ENCODE data around the gene PCNX3.
"Not testable (repeated sequence)": the region's sequence is repeated elsewhere in the genome, so short reads cannot be mapped to it uniquely, and the experiment has no call there.

The PCNX3 gene

DNA sequence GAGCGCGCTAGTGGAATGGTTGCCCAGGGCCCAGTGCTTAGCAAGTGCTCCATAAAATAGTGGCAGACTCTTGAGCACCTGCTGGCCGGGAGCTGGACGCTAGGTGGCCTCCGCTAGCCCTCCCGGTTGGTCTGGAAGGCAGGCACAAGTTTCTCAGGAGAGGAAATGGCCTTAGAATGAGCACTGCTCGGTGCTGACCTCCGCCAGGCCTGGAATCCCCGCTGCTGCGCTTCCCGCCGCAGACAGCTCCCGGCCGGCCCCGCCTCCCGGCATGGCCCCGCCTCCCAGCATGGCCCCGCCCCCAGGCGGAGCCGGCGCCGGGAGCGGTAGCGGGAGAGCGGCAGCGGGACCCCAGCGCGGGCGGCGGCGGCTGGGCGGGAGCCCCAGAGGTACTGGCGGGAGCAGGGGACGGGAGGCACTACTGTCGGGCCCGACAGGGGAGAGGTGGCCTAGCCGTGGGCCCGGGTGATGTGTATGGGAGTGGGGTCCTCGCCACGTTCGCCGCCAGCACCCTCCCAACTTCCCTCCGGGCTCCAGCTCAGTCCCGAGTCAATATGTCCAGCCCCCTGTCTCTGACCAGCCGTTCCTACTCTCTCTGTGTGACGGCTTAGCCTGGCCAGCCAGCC is 22.3 kb downstream of the PCNX3 start, which contains the start of gene SIPA1:
TSS of gene SIPA1 (plus strand) at position 308 of the 626 bp plus-strand sequence. CDS start 2,821 bp downstream, outside the sequence.
- peak in 1 of 2 donors; percentile 61 for DNase-seq (ENCODE audit: extremely low read depth in 1 of 2, low read depth in 1 of 2)

- DNase-seq (ENCODE audit: extremely low read depth in 1 of 2, low read depth in 1 of 2) = not testable (repeated sequence)
Measured at GRCh38 chr11:65639228-65639597, 23.6 kb downstream of the PCNX3 start.

GRCh38 chr11:65639623-65640482 is 24.3 kb downstream of the PCNX3 start:
- peak; percentile 46 to 71 for DNase-seq (ENCODE audit: extremely low read depth in 1 of 2, low read depth in 1 of 2)

DNA sequence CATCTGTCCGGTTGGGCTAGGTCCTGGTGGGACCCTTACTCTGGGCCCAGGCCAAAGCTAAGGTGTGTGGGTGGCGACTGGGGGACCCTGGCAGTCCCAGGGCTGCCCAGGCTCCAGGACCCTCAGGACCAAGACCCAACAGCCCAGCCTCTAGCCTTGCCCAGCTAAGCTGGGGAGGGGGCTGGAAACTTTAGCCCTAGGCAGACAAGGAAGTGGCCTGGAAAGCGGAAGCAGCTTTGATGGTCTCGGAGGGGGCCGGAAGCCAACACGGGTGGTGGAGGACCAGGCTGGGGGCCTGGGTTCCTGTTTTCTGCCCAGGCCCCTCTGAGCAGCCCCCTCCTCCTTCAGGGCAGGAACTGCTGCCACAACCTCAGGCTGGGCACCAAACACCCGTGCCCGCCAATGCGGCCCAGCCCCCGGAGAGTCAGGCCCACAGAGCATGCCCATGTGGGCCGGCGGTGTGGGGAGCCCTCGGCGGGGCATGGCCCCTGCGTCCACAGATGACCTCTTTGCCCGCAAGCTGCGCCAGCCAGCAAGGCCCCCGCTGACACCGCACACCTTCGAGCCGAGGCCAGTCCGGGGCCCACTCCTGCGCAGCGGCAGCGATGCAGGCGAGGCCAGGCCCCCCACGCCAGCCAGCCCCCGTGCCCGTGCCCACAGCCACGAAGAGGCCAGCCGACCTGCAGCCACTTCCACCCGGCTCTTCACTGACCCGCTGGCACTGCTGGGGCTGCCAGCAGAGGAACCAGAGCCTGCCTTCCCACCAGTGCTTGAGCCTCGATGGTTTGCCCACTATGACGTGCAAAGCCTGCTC is 25.1 kb downstream of the PCNX3 start:
- DNase-seq (ENCODE audit: extremely low read depth in 1 of 2, low read depth in 1 of 2) = no peak

DNA sequence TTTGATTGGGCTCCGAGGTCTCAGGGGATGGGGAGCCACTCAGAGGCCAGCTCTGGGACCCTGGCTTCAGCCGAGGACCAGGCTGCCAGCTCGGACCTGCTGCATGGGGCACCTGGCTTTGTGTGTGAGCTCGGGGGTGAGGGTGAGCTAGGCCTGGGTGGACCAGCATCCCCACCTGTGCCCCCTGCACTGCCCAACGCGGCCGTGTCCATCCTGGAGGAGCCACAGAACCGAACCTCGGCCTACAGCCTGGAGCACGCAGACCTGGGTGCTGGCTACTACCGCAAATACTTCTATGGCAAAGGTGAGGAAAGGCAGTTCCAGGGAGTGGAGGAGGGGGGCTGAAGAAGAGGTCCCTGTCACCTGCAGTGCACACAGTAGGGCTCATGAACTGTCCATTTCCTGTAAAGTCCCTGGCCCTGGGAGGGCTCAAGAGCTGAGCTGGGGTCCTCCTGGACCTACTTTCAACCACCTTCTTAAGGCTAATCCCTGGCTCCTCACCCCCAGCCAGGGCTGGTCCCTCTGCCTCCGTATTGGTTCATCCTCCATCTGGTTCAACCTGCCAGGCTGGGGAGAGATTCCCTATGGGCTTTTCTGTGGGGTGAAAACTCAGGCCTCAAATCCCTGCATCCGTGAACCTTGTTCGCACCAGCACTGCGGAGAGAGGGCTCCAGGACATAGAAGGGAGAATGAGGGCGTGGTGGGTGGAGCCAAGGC is 25.9 kb downstream of the PCNX3 start:
- no peak for DNase-seq (ENCODE audit: extremely low read depth in 1 of 2, low read depth in 1 of 2)

GRCh38 chr11:65642014-65642671 is 26.6 kb downstream of the PCNX3 start:
- no peak for DNase-seq (ENCODE audit: extremely low read depth in 1 of 2, low read depth in 1 of 2)

DNA sequence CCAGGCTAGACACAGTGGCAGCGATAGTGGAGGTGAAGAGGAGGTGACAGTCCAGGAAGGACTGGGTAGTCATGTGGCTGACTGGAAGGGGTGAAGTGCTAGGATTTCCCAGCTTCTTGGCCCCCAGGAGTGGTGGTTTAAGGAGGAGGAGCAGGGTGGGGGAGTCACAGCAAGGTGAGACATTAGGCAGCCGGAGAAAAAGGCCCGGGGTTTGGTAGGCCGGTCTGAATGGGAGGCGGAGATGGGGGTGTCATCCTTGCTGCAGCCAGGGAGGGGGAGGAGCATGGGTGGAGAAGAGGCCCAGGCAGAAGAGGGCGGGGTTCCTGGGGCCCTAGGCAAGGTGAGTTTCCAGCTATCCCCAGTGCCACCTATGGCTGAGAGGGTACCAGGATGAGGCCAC is 28.4 kb downstream of the PCNX3 start:
- DNase-seq (ENCODE audit: extremely low read depth in 1 of 2, low read depth in 1 of 2) = no peak

- DNase-seq (ENCODE audit: extremely low read depth in 1 of 2, low read depth in 1 of 2) = no peak
Measured at GRCh38 chr11:65644837-65645236, 29.3 kb downstream of the PCNX3 start.

DNA sequence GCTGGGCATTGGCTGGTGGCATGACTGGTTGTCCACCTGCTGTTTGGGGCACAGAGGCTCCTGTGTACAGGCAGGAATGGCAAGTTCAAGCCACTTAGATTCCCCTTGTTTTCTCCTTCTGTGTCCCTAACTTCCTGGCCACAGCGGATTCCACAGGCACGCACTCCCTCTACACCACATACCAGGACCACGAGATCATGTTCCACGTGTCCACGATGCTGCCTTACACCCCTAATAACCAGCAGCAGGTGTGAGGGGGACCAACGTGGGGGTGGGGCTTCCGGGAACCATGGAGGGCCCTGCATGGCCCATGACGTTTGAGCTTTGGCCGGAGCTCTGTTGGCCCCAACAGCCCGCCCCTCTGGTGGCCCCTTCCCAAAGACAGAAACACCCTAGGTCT is 30.1 kb downstream of the PCNX3 start:
- DNase-seq (ENCODE audit: extremely low read depth in 1 of 2, low read depth in 1 of 2) = no peak

DNA sequence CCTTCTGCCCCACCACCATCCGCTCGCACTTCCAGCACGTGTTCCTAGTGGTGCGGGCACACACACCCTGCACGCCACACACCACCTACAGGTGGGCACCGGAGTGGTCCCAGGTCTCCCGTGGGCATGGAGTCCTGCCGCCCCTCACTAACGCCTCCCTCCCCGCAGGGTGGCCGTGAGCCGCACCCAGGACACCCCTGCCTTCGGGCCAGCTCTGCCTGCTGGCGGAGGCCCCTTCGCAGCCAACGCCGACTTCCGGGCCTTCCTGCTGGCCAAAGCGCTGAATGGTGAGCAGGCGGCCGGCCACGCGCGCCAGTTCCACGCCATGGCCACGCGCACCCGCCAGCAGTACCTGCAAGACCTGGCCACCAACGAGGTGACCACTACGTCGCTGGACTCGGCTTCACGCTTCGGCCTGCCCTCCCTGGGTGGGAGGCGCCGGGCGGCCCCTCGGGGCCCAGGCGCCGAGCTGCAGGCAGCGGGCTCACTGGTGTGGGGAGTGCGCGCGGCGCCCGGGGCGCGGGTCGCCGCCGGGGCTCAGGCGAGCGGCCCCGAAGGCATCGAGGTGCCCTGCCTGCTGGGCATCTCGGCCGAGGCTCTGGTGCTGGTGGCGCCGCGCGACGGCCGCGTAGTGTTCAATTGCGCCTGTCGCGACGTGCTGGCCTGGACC is 30.8 kb downstream of the PCNX3 start:
- no peak for DNase-seq (ENCODE audit: extremely low read depth in 1 of 2, low read depth in 1 of 2)

- no peak for DNase-seq (ENCODE audit: extremely low read depth in 1 of 2, low read depth in 1 of 2)
Measured at GRCh38 chr11:65646958-65647701, 31.6 kb downstream of the PCNX3 start.

DNA sequence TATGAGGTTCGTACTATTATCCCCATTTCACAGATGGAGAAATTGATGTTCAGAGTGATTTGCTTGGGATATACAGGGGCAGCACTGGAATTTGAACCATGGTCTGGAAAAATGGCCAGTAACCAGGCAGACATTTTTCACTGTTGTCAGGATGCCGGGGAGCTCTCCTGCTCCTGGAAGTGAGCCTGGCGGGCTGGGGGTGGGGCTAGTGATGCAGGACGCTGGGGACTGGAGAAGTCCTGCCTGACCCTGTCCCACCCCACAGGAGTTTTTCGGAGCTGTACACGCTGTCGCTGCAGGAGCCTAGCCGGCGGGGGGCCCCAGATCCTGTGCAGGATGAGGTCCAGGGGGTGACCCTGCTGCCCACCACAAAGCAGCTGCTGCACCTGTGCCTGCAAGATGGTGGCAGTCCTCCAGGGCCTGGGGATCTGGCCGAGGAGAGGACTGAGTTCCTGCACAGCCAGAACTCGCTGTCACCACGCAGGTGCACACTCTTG is 33.5 kb downstream of the PCNX3 start:
- DNase-seq (ENCODE audit: extremely low read depth in 1 of 2, low read depth in 1 of 2) = no peak

GRCh38 chr11:65649656-65650546 is 34.3 kb downstream of the PCNX3 start:
- no peak for DNase-seq (ENCODE audit: extremely low read depth in 1 of 2, low read depth in 1 of 2)

GRCh38 chr11:65650547-65651338 is 35.2 kb downstream of the PCNX3 start:
- DNase-seq (ENCODE audit: extremely low read depth in 1 of 2, low read depth in 1 of 2) = no peak

GRCh38 chr11:65651339-65651588 is 35.7 kb downstream of the PCNX3 start:
- DNase-seq (ENCODE audit: extremely low read depth in 1 of 2, low read depth in 1 of 2) = no peak

DNA sequence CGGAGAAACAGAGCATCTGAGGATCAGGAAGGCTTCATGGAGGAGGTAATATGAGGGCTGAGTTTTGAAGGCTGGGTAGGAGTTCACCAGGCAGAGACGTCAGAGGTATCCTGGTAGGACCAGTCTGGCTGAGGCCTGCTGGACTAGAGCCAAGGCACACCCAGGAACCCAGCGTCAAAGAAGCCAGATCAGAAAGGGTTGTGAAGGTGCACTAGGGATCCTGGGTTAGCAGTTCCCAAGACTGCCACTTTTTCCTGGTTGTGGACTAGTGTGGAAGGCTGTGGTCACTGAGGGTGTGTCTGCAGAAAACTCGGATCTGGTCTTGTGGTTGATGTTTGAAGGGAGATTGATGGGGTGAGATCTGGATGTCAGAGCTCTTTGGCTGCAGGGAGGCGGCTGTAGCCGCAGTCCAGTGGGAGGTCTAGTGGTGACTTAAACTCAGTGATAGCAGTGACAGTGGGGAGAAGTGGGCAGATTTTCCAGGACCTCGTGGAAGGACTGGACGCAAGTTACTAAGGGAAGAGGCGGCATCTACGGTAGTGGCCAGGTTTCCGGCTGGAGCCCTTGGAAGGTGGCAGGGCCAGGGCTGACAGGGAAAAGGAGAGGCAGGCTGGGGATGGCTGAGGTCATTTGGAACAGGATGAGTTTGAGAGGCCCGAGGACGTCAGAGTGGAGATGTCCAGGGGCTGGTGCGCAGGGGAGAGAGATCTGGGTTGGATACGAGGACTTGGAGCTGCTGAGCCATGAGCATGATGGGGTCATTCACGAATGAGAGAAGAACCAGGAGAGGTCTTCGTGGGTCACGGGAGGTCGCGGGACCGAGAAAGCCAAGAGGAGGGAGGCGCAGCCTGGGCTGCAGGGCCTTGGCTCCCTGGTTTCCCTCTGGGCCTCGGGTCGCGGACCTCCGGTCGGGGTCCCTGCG is 36.3 kb downstream of the PCNX3 start:
- DNase-seq (ENCODE audit: extremely low read depth in 1 of 2, low read depth in 1 of 2) = no peak
